HL-60/S4 (cell line): Measurements from ENCODE around the gene FADD.

Experiments used
- in situ Hi-C: fragments of 300-500 bp; cut with MboI; formaldehyde crosslinking; loops from 2 replicates; pipeline ENCODE4 v1.14.3; 2022; ENCODE audit warnings: low sequenced_read_pairs

Gene FADD

GRCh38 chr11:70202920-70203750 lies at the start of gene FADD:
Gene FADD (plus strand): TSS chr11:70203296. CDS start chr11:70203460, 164 bp downstream.
- in situ Hi-C loops: no loop called here

GRCh38 chr11:70155386-70155785 lies 47.7 kb upstream of the FADD start:
- in situ Hi-C loops: no loop called here

DNA sequence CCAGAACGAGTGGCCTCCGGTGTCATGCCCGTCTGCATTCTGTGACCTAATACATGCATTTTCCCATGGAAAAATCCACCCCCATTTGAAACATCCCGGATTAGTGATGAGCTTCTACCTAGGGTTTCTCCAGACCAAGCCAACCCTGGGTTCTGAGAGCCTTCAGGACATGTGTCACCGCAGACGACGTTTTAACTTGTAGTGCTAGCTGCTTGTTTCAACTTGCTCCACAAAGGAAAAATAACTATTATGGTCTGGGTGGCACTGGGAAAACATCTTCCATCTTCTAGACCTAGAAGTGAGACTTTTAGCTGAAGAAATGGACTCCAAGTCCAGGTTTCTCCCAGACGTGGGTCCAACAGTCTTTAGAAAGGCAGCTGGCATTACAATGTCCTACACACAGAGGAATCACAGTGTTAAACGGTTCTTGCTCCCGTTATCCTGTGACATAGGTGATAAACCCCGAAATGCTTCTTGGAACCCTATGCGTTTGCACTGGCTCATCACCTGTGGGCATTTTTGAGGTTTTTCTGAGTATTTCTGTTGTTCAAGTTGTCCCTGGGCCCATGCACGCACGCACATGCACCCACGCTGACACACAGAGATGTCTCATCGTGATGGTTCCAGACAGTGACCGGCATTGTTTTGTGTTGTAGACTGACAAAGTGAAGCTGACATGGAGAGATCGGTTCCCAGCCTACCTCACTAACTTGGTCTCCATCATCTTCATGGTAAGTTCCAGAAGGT lies 46.6 kb upstream of the FADD start:
- in situ Hi-C loops: no loop called here

GRCh38 chr11:70158201-70158600 lies 44.9 kb upstream of the FADD start:
- in situ Hi-C loops: no loop called here

GRCh38 chr11:70158757-70159389 lies 44.2 kb upstream of the FADD start:
- in situ Hi-C loops: no loop called here

DNA sequence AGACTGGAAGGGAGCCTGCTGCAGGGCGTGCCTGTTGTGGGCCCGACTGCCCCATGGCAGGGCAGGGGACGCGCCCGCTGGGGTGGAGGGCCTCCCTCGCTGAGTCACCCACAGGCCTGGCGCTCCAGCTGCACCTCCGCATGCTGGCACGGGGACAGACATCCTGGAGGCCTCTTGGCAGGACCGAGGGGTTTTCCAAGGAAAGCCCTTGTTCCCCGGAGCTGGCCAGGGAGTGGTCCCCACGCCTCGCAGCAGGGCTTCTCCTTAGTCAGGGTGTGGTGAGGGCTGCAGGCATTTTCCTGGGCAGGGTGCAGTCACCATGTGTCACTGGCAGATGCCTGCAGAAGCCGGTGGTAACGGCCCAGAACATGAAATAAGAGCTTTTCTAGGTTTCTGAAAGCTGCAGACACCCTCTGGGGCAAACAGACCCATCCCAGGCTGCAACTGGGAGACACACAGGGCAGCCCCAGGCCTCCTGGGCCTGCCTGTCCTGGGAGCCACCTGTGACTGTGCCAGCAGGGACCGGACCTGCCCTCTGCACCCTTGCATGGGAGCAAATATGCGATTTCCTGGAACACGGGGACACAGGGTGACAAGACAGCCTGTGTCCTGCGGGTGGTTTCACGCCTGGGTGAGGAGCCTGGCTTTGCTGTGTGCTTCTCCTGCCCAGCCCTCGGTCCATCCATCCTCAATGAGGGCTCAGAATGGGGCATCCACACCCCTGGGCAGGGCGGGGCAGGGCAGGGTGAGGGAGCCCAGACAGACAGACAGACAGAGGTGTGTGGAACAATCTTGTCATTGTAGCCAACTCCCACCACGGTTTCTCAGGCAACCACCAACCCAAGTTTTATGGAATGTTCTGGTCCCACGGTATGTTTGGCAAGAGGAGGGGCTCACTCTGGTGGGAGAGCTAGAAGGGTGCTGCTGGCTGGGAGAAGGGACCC lies 43.2 kb upstream of the FADD start:
- in situ Hi-C loops: no loop called here

GRCh38 chr11:70161043-70161625 lies 42.0 kb upstream of the FADD start:
- in situ Hi-C loops: no loop called here

- in situ Hi-C loops: no loop called here
Measured at GRCh38 chr11:70164705-70165104, 38.4 kb upstream of the FADD start.

DNA sequence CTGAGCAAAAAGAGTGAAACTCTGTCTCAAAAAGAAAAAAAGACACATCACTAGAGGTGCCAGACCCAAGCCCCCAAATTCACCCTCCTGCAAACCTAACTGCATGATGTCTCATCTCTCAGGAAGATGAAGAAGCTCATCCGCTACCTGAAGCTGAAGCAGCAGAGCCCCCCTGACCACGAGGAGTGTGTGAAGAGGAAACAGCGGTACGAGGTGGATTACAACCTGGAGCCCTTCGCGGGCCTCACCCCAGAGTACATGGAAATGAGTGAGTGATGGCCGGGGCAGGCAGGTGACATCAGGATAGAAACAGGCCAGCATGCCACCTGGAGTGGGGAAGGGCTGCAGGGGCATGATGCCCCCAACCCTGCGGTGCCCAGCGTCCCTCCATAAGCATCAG lies 36.0 kb upstream of the FADD start:
- in situ Hi-C loops: no loop called here

- in situ Hi-C loops: no loop called here
Measured at GRCh38 chr11:70167723-70168404, 35.2 kb upstream of the FADD start.

DNA sequence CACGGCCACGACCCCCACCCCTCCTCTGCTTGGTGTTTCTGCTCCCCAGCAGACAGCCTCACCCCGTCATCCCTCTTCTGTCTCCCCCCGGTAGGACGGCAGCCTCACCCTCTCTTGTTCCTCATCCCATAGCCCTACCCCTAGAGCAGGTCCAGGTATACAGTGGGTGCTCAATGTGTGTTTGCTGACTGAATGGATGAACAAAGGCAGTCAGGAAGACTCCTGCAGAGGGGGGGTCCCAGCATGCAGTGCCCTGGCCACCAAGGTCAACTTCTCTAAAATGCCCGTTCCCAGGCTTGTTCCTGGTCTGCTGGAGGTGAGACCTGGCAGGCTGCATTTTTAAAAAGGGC lies 34.7 kb upstream of the FADD start:
- in situ Hi-C loops: no loop called here

DNA sequence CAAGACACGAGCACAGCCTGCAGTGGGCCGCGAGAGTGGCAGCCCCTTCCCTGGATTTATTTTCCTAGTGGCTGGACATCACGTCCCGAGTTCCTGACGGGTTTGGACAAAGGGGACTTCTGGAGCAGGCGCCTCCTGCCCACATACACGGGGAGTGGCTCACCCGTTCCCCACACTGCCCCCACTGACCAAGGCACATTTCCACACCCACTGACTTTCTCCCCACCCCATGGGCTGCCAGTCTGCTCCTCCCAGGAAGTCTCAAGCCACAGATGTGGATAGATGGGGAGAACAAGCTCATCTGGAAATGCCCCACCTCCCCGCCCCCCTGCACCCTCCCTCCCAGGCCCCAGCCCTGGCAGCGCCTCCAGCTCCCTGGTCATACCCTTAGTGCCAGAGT lies 34.0 kb upstream of the FADD start:
- in situ Hi-C loops: no loop called here

- in situ Hi-C loops: no loop called here
Measured at GRCh38 chr11:70169632-70170031, 33.5 kb upstream of the FADD start.

DNA sequence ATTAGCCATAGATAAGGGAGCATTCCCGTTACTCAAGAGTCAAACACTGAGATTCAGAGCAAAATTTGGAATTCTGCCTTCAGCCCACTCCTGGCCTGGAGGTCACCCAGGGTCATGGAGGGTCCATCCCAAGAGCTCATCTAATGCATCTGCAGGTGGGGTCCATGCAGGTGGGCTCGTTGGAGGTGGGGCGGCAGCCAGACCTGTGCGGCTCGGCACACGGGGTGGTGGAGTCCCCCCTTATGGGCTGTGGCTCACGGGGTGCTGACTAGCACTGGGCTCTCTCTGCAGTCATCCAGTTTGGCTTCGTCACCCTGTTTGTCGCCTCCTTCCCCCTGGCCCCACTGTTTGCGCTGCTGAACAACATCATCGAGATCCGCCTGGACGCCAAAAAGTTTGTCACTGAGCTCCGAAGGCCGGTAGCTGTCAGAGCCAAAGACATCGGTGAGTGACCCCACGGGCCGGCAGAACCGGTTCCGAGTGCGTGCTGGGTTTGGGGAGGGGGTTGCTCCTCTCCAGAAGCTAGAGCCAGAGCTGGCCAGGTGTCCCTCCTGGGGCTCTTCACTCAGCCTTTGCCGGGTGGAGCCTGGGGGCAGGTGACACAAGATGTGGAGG lies 32.4 kb upstream of the FADD start:
- in situ Hi-C loops: no loop called here

DNA sequence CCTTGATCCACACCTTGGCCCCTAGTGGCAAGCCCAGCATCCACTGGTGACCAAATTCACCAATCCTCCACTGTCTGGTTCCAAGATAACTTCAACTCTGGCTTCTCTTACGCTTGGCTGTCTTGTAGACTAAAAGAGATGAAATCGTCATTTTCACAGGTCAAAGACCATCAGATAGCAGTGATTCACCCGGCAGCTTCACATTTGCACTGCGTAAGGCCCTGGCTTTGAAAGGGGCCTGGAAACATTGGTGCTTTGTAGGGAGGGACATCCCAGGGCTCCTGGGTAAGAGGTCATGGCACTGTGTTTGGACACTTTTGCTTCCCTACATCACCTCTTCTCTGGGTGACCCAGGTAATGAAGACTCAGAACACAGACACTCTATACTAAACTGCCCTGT lies 30.1 kb upstream of the FADD start:
- in situ Hi-C loops: no loop called here

GRCh38 chr11:70174547-70175235 lies 28.4 kb upstream of the FADD start:
- in situ Hi-C loops: no loop called here

DNA sequence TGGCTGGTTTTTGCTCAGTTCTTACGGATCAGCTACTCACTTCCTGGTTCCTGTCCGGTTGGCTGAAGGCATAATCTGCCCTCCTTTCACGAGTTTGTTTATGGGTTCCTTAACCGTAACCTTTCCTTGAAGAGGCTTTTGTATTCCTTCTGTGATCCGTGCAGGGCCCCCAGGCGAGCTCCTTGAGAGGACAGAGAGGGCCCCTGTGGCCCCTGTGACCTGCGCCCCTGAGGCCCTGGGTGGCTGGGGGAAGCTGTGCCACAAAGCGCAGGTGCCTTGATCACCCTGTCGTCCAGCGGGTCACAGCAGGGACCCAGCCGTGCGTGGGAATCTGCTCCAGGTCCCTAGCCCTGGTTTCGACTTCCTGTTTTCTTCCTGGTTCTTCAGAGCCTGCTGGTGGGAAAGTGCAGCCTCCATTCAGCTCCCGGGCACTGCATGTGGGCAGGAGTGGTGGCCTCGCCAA lies 27.8 kb upstream of the FADD start:
- in situ Hi-C loops: no loop called here

GRCh38 chr11:70176940-70177689 lies 26.0 kb upstream of the FADD start:
- in situ Hi-C loops: no loop called here
